K562 (cell line): Measurements from ENCODE around the gene TEDDM1. TPM values are rescaled to one million over a fixed set of nuclear protein-coding genes. Genes with fewer than 3 reads are reported as not detected.
A peak's percentile ranks its signal among the peaks of the same experiment; 100 is the strongest.

Experiments used
- ATF2 ChIP-seq: sonication (generic); formaldehyde crosslinking; IDR thresholded peaks from 2 replicates; pipeline ENCODE4 v1.8.1; 2022; ENCODE audit warnings: missing genetic modification reagents
- CREB1 ChIP-seq, 2 experiments: sonication (generic) in 1 of 2; formaldehyde crosslinking in 1 of 2; IDR thresholded peaks; 2 replicates each; pipeline versions ENCODE4 v1.6.1 to v1.8.0; 2012 to 2022; ENCODE audit warnings: inconsistent platforms in 1 of 2, mild to moderate bottlenecking in 1 of 2, missing genetic modification reagents in 1 of 2, moderate library complexity in 1 of 2
- HLTF ChIP-seq: fragments of 450-650 bp; IDR thresholded peaks from 2 replicates; pipeline ENCODE4 v1.6.1; 2016
- MEF2A ChIP-seq: IDR thresholded peaks from 2 replicates; pipeline ENCODE4 v1.6.1; 2011; ENCODE audit warnings: low read depth, mild to moderate bottlenecking, low read length, moderate library complexity; ENCODE audit not compliant: control insufficient read depth
- MLLT1 ChIP-seq, 2 experiments: fragments of 450-650 bp; IDR thresholded peaks; 2 replicates each; pipeline ENCODE4 v1.6.1; 2016
- PHB ChIP-seq: fragments of 250-450 bp; sonication (Bioruptor Pico); IDR thresholded peaks from 2 replicates; pipeline ENCODE4 v1.5.0; 2021
- PHF8 ChIP-seq: fragments of 200-600 bp; sonication (generic); IDR thresholded peaks from 2 replicates; pipeline ENCODE4 v1.6.1; 2012; ENCODE audit warnings: mixed run types, mild to moderate bottlenecking, inconsistent platforms, low read length, moderate library complexity, borderline replicate concordance
- RBBP5 ChIP-seq: fragments of 200-600 bp; sonication (generic); IDR thresholded peaks from 2 replicates; pipeline ENCODE4 v1.6.1; 2012; ENCODE audit warnings: borderline replicate concordance, mild to moderate bottlenecking, low read length, control low read depth, inconsistent platforms; ENCODE audit not compliant: insufficient read depth, poor library complexity, severe bottlenecking
- SIN3A ChIP-seq, 2 experiments: fragments of 150-350 bp in 1 of 2; IDR thresholded peaks; 2 replicates each; pipeline ENCODE4 v1.6.1; 2011 to 2016; ENCODE audit warnings: borderline replicate concordance in 2 of 2, low read depth in 2 of 2, low read length in 2 of 2, mild to moderate bottlenecking in 2 of 2, moderate library complexity in 2 of 2; ENCODE audit not compliant: control insufficient read depth in 1 of 2
- SLC30A9 ChIP-seq: fragments of 250-450 bp; sonication (Bioruptor Pico); IDR thresholded peaks from 2 replicates; pipeline ENCODE4 v1.8.0; 2022; ENCODE audit warnings: mild to moderate bottlenecking, moderate library complexity
- TEAD4 ChIP-seq, 2 experiments: sonication (generic) in 1 of 2; formaldehyde crosslinking in 1 of 2; IDR thresholded peaks; 2 replicates each; pipeline versions ENCODE4 v1.6.1 to v1.8.0; 2012 to 2022; ENCODE audit warnings: borderline replicate concordance in 1 of 2, inconsistent platforms in 1 of 2, low read length in 1 of 2, mild to moderate bottlenecking in 1 of 2, missing genetic modification reagents in 1 of 2
- TOE1 ChIP-seq, 2 experiments: fragments of 450-650 bp in 1 of 2; sonication (generic) in 1 of 2; formaldehyde crosslinking in 1 of 2; IDR thresholded peaks; 2 replicates each; pipeline versions ENCODE4 v1.7.1 to v1.8.0; 2016 to 2022; ENCODE audit warnings: borderline replicate concordance in 2 of 2, mild to moderate bottlenecking in 2 of 2, antibody characterized with exemption in 1 of 2, inconsistent platforms in 1 of 2, low read depth in 1 of 2, missing genetic modification reagents in 1 of 2, moderate library complexity in 1 of 2
- ZBTB17 ChIP-seq: fragments of 450-650 bp; formaldehyde crosslinking; IDR thresholded peaks from 2 replicates; pipeline ENCODE4 v1.4.0; 2020; ENCODE audit warnings: mild to moderate bottlenecking
- ZNF316 ChIP-seq: fragments of 450-650 bp; IDR thresholded peaks from 2 replicates; pipeline ENCODE4 v1.6.1; 2016
- ZNF589 ChIP-seq: fragments of 200-800 bp; sonication (Bioruptor generic); IDR thresholded peaks from 2 replicates; pipeline ENCODE4 v1.6.1; 2016; ENCODE audit warnings: low read depth, missing genetic modification characterization, missing compliant biosample characterization
- ZNF77 ChIP-seq: fragments of 250-450 bp; sonication (Bioruptor Pico); IDR thresholded peaks from 2 replicates; pipeline ENCODE4 v1.5.0; 2020
- polyA plus RNA-seq, 8 experiments: library from polyadenylated mRNA; depleted of rRNA in 4 of 8; stranded (reverse) in 5 of 8; unstranded in 3 of 8; fragments of >200 nt; fragmentation: Nextera tagmentation in 2 of 8; fragmentation: Illumina TruSeq in 1 of 8; extraction: Ambion mirVana in 2 of 8; extraction: Trizol in 1 of 8; gene quantifications; 2 replicates each; pipeline versions ENCODE4 v1.2.1 to v1.2.3, GENCODE V29; 2011 to 2014; ENCODE audit warnings: inconsistent platforms in 1 of 8, missing spikeins in 1 of 8
- total RNA-seq, 7 experiments: library from RNA; depleted of rRNA in 6 of 7; stranded (reverse); fragments of >200 nt in 6 of 7; fragmentation: Illumina TruSeq in 2 of 7; extraction: Trizol in 2 of 7; gene quantifications; 2 replicates each; pipeline versions ENCODE4 v1.2.1 to v1.2.3, GENCODE V29; 2011 to 2021; ENCODE audit warnings: low replicate concordance in 1 of 7
- TF ChIP-seq, protein P1 (sequence below): fragments of 450-650 bp; IDR thresholded peaks from 2 replicates; pipeline ENCODE4 v1.6.1; 2014; ENCODE audit warnings: low read depth, mild to moderate bottlenecking, moderate library complexity, borderline replicate concordance
- TF ChIP-seq, protein P2 (sequence below): fragments of 200-800 bp; sonication (Bioruptor generic); IDR thresholded peaks from 2 replicates; pipeline ENCODE4 v1.6.1; 2017; ENCODE audit warnings: missing genetic modification characterization, missing compliant biosample characterization

The TEDDM1 gene
- total and polyA plus RNA-seq, 9 of the 15 experiments (the other 6 are each of a cell fraction or from before 2014, with no cell fraction given), result not detected

- TF ChIP-seq SLC30A9 (CRISPR knock-in tag) (no peak), ZNF316 (peak; percentile 53; the same call in 1 of the 2 replicates), MEF2A (no peak; the same call in 1 of the 2 replicates), ATF2 (CRISPR knock-in tag) (no peak), CREB1 (IDR thresholded peaks at IDR 0.05) (no peak), CREB1 (CRISPR knock-in tag; IDR thresholded peaks at IDR 0.05) (0 out of 2 replicates have a peak, but pooled peaks have one; percentile 23), ZBTB17 (CRISPR knock-in tag) (peak; percentile 36; the same call in 1 of the 2 replicates), TEAD4 (IDR thresholded peaks at IDR 0.05; ENCODE audit: low read length) (0 out of 2 replicates have a peak, but pooled peaks have one; percentile 9), TEAD4 (CRISPR knock-in tag; IDR thresholded peaks at IDR 0.05; ENCODE audit: borderline replicate concordance) (no peak), HLTF (no peak), SIN3A (IDR thresholded peaks at IDR 0.05; ENCODE audit: borderline replicate concordance in 2 of 2, control insufficient read depth in 1 of 2, low read depth in 2 of 2, low read length in 2 of 2) (no peak), PHB (CRISPR knock-in tag) (no peak), ZNF589 (peak; percentile 85; the same call in 1 of the 2 replicates), RBBP5 (peak; percentile 90), MLLT1 (IDR thresholded peaks at IDR 0.05) (peak in 1 of 2 experiments; percentile 74; a peak in 2 of 4 replicates), PHF8 (peak; percentile 52; the same call in 1 of the 2 replicates), TOE1 (IDR thresholded peaks at IDR 0.05; ENCODE audit: borderline replicate concordance) (0 out of 2 replicates have a peak, but pooled peaks have one; percentile 12), TOE1 (CRISPR knock-in tag; IDR thresholded peaks at IDR 0.05; ENCODE audit: borderline replicate concordance, low read depth) (no peak), ZNF77 (CRISPR knock-in tag) (no peak)
- TF ChIP-seq, protein P1, sequence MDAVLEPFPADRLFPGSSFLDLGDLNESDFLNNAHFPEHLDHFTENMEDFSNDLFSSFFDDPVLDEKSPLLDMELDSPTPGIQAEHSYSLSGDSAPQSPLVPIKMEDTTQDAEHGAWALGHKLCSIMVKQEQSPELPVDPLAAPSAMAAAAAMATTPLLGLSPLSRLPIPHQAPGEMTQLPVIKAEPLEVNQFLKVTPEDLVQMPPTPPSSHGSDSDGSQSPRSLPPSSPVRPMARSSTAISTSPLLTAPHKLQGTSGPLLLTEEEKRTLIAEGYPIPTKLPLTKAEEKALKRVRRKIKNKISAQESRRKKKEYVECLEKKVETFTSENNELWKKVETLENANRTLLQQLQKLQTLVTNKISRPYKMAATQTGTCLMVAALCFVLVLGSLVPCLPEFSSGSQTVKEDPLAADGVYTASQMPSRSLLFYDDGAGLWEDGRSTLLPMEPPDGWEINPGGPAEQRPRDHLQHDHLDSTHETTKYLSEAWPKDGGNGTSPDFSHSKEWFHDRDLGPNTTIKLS, result 0 out of 2 replicates have a peak, but pooled peaks have one; percentile 16
- TF ChIP-seq, protein P2, sequence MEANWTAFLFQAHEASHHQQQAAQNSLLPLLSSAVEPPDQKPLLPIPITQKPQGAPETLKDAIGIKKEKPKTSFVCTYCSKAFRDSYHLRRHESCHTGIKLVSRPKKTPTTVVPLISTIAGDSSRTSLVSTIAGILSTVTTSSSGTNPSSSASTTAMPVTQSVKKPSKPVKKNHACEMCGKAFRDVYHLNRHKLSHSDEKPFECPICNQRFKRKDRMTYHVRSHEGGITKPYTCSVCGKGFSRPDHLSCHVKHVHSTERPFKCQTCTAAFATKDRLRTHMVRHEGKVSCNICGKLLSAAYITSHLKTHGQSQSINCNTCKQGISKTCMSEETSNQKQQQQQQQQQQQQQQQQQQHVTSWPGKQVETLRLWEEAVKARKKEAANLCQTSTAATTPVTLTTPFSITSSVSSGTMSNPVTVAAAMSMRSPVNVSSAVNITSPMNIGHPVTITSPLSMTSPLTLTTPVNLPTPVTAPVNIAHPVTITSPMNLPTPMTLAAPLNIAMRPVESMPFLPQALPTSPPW, result peak; percentile 77
These were observed 8.1 kb downstream of the TEDDM1 start (continued) for GRCh38 chr1:182392050-182393028.
